ENCODE measurements around the gene TBC1D8. TPM values are rescaled to one million over a fixed set of nuclear protein-coding genes. Genes with fewer than 3 reads are reported as not detected.

TBC1D8 gene
- total RNA-seq, 1 donor from 2014 or later: 16.3 TPM

GRCh38 chr2:101115664-101116063, 35.5 kb downstream of the TBC1D8 start:
- DNase-seq (ENCODE audit: extremely low spot score, unreplicated experiment): no peak
- Mint-ChIP-seq H3K4me3 (ENCODE audit: unreplicated experiment) (no peak overlapping the region), H3K27ac (ENCODE audit: unreplicated experiment) (no peak overlapping the region), H3K9me3 (ENCODE audit: unreplicated experiment) (no peaks in the 10 kb centered on the region), H3K27me3 (ENCODE audit: unreplicated experiment) (no peaks in the 10 kb centered on the region), H3K4me1 (ENCODE audit: unreplicated experiment) (peaks cover 63% of the 10 kb centered on the region), H3K36me3 (ENCODE audit: unreplicated experiment) (peaks cover 4% of the 10 kb centered on the region)
- TF ChIP-seq CTCF (IDR thresholded peaks at IDR 0.05): no peak

- Mint-ChIP-seq H3K27ac (ENCODE audit: unreplicated experiment) (peak overlapping the region; percentile 34), H3K27me3 (ENCODE audit: unreplicated experiment) (no peaks in the 10 kb centered on the region), H3K4me1 (ENCODE audit: unreplicated experiment) (peaks cover 63% of the 10 kb centered on the region), H3K4me3 (ENCODE audit: unreplicated experiment) (no peak overlapping the region), H3K36me3 (ENCODE audit: unreplicated experiment) (peaks cover 4% of the 10 kb centered on the region), H3K9me3 (ENCODE audit: unreplicated experiment) (no peaks in the 10 kb centered on the region)
- DNase-seq (ENCODE audit: extremely low spot score, unreplicated experiment): no peak
- no peak for TF ChIP-seq CTCF (IDR thresholded peaks at IDR 0.05)
Observed at GRCh38 chr2:101114815-101115214, 36.4 kb downstream of the TBC1D8 start.

GRCh38 chr2:101114268-101114783, 36.9 kb downstream of the TBC1D8 start:
- H3K4me1 Mint-ChIP-seq (ENCODE audit: unreplicated experiment): peaks cover 63% of the 10 kb centered on the region
- DNase-seq (ENCODE audit: extremely low spot score, unreplicated experiment): no peak
- H3K4me3 Mint-ChIP-seq (ENCODE audit: unreplicated experiment): no peak overlapping the region
- H3K27me3 Mint-ChIP-seq (ENCODE audit: unreplicated experiment): no peaks in the 10 kb centered on the region
- H3K9me3 Mint-ChIP-seq (ENCODE audit: unreplicated experiment): no peaks in the 10 kb centered on the region
- peaks cover 3% of the 10 kb centered on the region for H3K36me3 Mint-ChIP-seq (ENCODE audit: unreplicated experiment)
- H3K27ac Mint-ChIP-seq (ENCODE audit: unreplicated experiment): peak overlapping the region; percentile 34
- TF ChIP-seq CTCF (IDR thresholded peaks at IDR 0.05): no peak

- Mint-ChIP-seq H3K27ac (ENCODE audit: unreplicated experiment) (peak overlapping the region; percentile 57), H3K9me3 (ENCODE audit: unreplicated experiment) (no peaks in the 10 kb centered on the region), H3K36me3 (ENCODE audit: unreplicated experiment) (peaks cover 2% of the 10 kb centered on the region), H3K27me3 (ENCODE audit: unreplicated experiment) (no peaks in the 10 kb centered on the region), H3K4me1 (ENCODE audit: unreplicated experiment) (peaks cover 62% of the 10 kb centered on the region), H3K4me3 (ENCODE audit: unreplicated experiment) (no peak overlapping the region)
- no peak for DNase-seq (ENCODE audit: extremely low spot score, unreplicated experiment)
- TF ChIP-seq CTCF (IDR thresholded peaks at IDR 0.05): no peak
Observed at GRCh38 chr2:101113441-101114267, 37.5 kb downstream of the TBC1D8 start.

- Mint-ChIP-seq H3K36me3 (ENCODE audit: unreplicated experiment) (peaks cover 2% of the 10 kb centered on the region), H3K27me3 (ENCODE audit: unreplicated experiment) (no peaks in the 10 kb centered on the region), H3K27ac (ENCODE audit: unreplicated experiment) (peak overlapping the region; percentile 57), H3K9me3 (ENCODE audit: unreplicated experiment) (no peaks in the 10 kb centered on the region), H3K4me3 (ENCODE audit: unreplicated experiment) (no peak overlapping the region), H3K4me1 (ENCODE audit: unreplicated experiment) (peaks cover 61% of the 10 kb centered on the region)
- TF ChIP-seq CTCF (IDR thresholded peaks at IDR 0.05): no peak
- no peak for DNase-seq (ENCODE audit: extremely low spot score, unreplicated experiment)
Observed at GRCh38 chr2:101112772-101113157, 38.4 kb downstream of the TBC1D8 start.
